ENCODE results near the gene DPYD. TPM values are rescaled to one million over a fixed set of nuclear protein-coding genes. Genes with fewer than 3 reads are reported as not detected.

The DPYD gene
- total and polyA plus RNA-seq, 11 donors: 2.6 to 38.4 (median 7.8) TPM

GRCh38 chr1:97680470-97680869 is 240.4 kb downstream of the DPYD start:
- H3K27ac ChIP-seq: no peak overlapping the region
- H3K4me3 ChIP-seq: no peak overlapping the region
- ATAC-seq (no peak), DNase-seq (no peak)
- peaks cover 0 to 6% (median 0%) of the 10 kb centered on the region in 12 donors for H3K4me1 ChIP-seq
- no peak for TF ChIP-seq CTCF (IDR thresholded peaks at IDR 0.05)
- no peak for TF ChIP-seq POLR2A (IDR thresholded peaks at IDR 0.05)
- no peaks in the 10 kb centered on the region for H3K27me3 ChIP-seq
- 82 to 92% (median 90%) methylated on average over 3 of the region's 3 CpGs for WGBS, 4 donors
- intact Hi-C loops (cut with DNase I): no loop called here
- H3K36me3 ChIP-seq: peaks cover 0 to 35% (median 14%) of the 10 kb centered on the region in 9 donors
- H3K9me3 ChIP-seq: no peaks in the 10 kb centered on the region

- DNase-seq (no peak), ATAC-seq (no peak)
- Histone ChIP-seq H3K27me3 (no peaks in the 10 kb centered on the region), H3K36me3 (peaks cover 0 to 35% (median 14%) of the 10 kb centered on the region in 9 donors), H3K9me3 (no peaks in the 10 kb centered on the region), H3K4me3 (no peak overlapping the region), H3K4me1 (peaks cover 0 to 6% (median 0%) of the 10 kb centered on the region in 12 donors), H3K27ac (no peak overlapping the region)
- intact Hi-C loops (cut with DNase I): no loop called here
- 86 to 91% (median 88%) methylated on average over 4 of the region's 4 CpGs for WGBS, 4 donors
- TF ChIP-seq CTCF (IDR thresholded peaks at IDR 0.05) (no peak), POLR2A (IDR thresholded peaks at IDR 0.05) (no peak)
These were observed 243.1 kb downstream of the DPYD start for GRCh38 chr1:97677702-97678101.

- Histone ChIP-seq H3K27ac (no peak overlapping the region), H3K9me3 (peaks cover 0 to 11% (median 0%) of the 10 kb centered on the region in 12 donors), H3K27me3 (no peaks in the 10 kb centered on the region), H3K36me3 (peaks cover 0 to 27% (median 14%) of the 10 kb centered on the region in 9 donors), H3K4me1 (no peaks in the 10 kb centered on the region), H3K4me3 (no peak overlapping the region)
- DNase-seq (no peak), ATAC-seq (no peak)
- intact Hi-C loops (cut with DNase I): no loop called here
- TF ChIP-seq POLR2A (IDR thresholded peaks at IDR 0.05): no peak
- 84 to 94% (median 89%) methylated on average over 4 of the region's 4 CpGs for WGBS, 4 donors
These were observed 246.3 kb downstream of the DPYD start for GRCh38 chr1:97674517-97674916.

- peaks cover 0 to 11% (median 0%) of the 10 kb centered on the region in 12 donors for H3K9me3 ChIP-seq
- no peak for DNase-seq
- TF ChIP-seq POLR2A (IDR thresholded peaks at IDR 0.05) (no peak), CTCF (IDR thresholded peaks at IDR 0.05) (peak in 6 of 12 donors; percentile 15 to 22 (median 19))
- no peak overlapping the region for H3K27ac ChIP-seq
- WGBS, 4 donors: 23 to 29% (median 29%) methylated on average over 2 of the region's 2 CpGs
- ATAC-seq: no peak
- H3K4me1 ChIP-seq: no peaks in the 10 kb centered on the region
- no peaks in the 10 kb centered on the region for H3K27me3 ChIP-seq
- H3K4me3 ChIP-seq: no peak overlapping the region
- peaks cover 0 to 6% (median 0%) of the 10 kb centered on the region in 9 donors for H3K36me3 ChIP-seq
- intact Hi-C loops (cut with DNase I): loop anchor here in 1 of 10 donors (10.0 kb wide), 1 partner anchor 376 kb away; no protein-coding TSS in a partner anchor
These were observed 251.9 kb downstream of the DPYD start for GRCh38 chr1:97668945-97669344.
